ENCODE data around the gene KLF6.

DNA sequence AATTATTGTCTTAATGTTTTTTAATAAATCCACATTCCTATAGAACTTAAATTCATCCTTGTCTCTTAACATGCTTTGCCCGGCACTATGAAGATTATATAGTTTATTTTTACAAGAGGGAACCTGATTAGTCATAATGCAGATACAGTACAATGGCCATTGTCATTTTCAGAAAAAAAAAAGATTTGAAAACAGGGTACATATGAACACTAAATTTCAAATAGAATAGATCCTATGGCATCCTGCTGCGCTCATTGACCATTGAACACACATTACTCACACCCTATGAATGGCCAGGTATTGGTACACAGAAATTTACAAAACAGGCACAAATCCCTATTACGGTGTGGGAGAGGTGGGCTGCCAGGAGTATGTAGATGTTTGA, 2.0 kb upstream of the KLF6 start:
- no peak for TF ChIP-seq POLR2A (IDR thresholded peaks at IDR 0.05)
- TF ChIP-seq, protein P1, sequence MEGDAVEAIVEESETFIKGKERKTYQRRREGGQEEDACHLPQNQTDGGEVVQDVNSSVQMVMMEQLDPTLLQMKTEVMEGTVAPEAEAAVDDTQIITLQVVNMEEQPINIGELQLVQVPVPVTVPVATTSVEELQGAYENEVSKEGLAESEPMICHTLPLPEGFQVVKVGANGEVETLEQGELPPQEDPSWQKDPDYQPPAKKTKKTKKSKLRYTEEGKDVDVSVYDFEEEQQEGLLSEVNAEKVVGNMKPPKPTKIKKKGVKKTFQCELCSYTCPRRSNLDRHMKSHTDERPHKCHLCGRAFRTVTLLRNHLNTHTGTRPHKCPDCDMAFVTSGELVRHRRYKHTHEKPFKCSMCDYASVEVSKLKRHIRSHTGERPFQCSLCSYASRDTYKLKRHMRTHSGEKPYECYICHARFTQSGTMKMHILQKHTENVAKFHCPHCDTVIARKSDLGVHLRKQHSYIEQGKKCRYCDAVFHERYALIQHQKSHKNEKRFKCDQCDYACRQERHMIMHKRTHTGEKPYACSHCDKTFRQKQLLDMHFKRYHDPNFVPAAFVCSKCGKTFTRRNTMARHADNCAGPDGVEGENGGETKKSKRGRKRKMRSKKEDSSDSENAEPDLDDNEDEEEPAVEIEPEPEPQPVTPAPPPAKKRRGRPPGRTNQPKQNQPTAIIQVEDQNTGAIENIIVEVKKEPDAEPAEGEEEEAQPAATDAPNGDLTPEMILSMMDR (IDR thresholded peaks at IDR 0.05), result no peak
- no peak for TF ChIP-seq EP300 (IDR thresholded peaks at IDR 0.05)
